WTC11 (cell line): Measurements from ENCODE around the gene NENF. TPM values are rescaled to one million over a fixed set of nuclear protein-coding genes. Genes with fewer than 3 reads are reported as not detected.

Experiments
- ATAC-seq: fragments of 200-7000 bp; cut with Tn5 transposase; 2 replicates; pipeline ENCODE4 v1.10.0; 2021; ENCODE audit warnings: mild to moderate bottlenecking, moderate library complexity
- CTCF ChIA-PET: fragments of 300-600 bp; sonication (Branson Sonifier 250); formaldehyde crosslinking; loops from one replicate; lab custom pipeline; 2021; ENCODE audit warnings: antibody characterized with exemption; lab: Charles Lee
- POLR2A ChIA-PET: fragments of 350-600 bp; sonication (Branson Sonifier 250); formaldehyde crosslinking; loops from one replicate; lab custom pipeline; 2021; ENCODE audit warnings: antibody characterized with exemption; lab: Charles Lee
- DNase-seq: peaks from one replicate; pipeline ENCODE4 v3.0.0; 2021; ENCODE audit warnings: low spot score
- H3K27ac Mint-ChIP-seq: 2 replicates; pipeline ENCODE4 v1.8.0; 2021; ENCODE audit warnings: mixed read lengths
- H3K27me3 Mint-ChIP-seq: 2 replicates; pipeline ENCODE4 v1.8.0; 2021; ENCODE audit warnings: low read depth, mild to moderate bottlenecking, moderate library complexity, mixed read lengths
- H3K36me3 Mint-ChIP-seq: 2 replicates; pipeline ENCODE4 v1.8.0; 2021; ENCODE audit warnings: mixed read lengths
- H3K4me1 Mint-ChIP-seq: 2 replicates; pipeline ENCODE4 v1.8.0; 2022; ENCODE audit warnings: mixed read lengths
- H3K4me3 Mint-ChIP-seq: 2 replicates; pipeline ENCODE4 v1.8.0; 2021; ENCODE audit warnings: mild to moderate bottlenecking, moderate library complexity, mixed read lengths
- H3K9me3 Mint-ChIP-seq: 2 replicates; pipeline ENCODE4 v1.8.0; 2021; ENCODE audit warnings: mixed read lengths
- ATF6 ChIP-seq: sonication (generic); formaldehyde crosslinking; IDR thresholded peaks from 2 replicates; pipeline ENCODE4 v1.8.1; 2023; ENCODE audit warnings: mild to moderate bottlenecking, missing genetic modification reagents
- CREM ChIP-seq: sonication (generic); formaldehyde crosslinking; IDR thresholded peaks from 2 replicates; pipeline ENCODE4 v1.8.1; 2022; ENCODE audit warnings: mild to moderate bottlenecking, missing genetic modification reagents, moderate library complexity
- FOXJ3 ChIP-seq: sonication (generic); formaldehyde crosslinking; IDR thresholded peaks from 2 replicates; pipeline ENCODE4 v1.9.0; 2021; ENCODE audit warnings: missing genetic modification reagents, mild to moderate bottlenecking, borderline replicate concordance
- FOXP1 ChIP-seq: sonication (generic); formaldehyde crosslinking; IDR thresholded peaks from 2 replicates; pipeline ENCODE4 v1.8.0; 2022; ENCODE audit warnings: missing genetic modification reagents, mild to moderate bottlenecking, moderate library complexity, borderline replicate concordance
- GABPB1 ChIP-seq: sonication (generic); formaldehyde crosslinking; IDR thresholded peaks from 2 replicates; pipeline ENCODE4 v1.8.1; 2023; ENCODE audit warnings: mild to moderate bottlenecking, missing genetic modification reagents
- GRHL2 ChIP-seq: fragments of 250-450 bp; sonication (Bioruptor Pico); IDR thresholded peaks from 2 replicates; pipeline ENCODE4 v1.8.0; 2022; ENCODE audit warnings: mild to moderate bottlenecking, moderate library complexity; ENCODE audit not compliant: insufficient replicate concordance, severe bottlenecking
- HMGA2 ChIP-seq: fragments of 250-450 bp; sonication (Bioruptor Pico); IDR thresholded peaks from 2 replicates; pipeline ENCODE4 v1.4.0; 2021; ENCODE audit warnings: mild to moderate bottlenecking, moderate library complexity
- PRDM15 ChIP-seq: sonication (generic); formaldehyde crosslinking; IDR thresholded peaks from 2 replicates; pipeline ENCODE4 v1.8.0; 2022; ENCODE audit warnings: missing genetic modification reagents
- PREB ChIP-seq: sonication (generic); formaldehyde crosslinking; IDR thresholded peaks from 2 replicates; pipeline ENCODE4 v1.8.1; 2022; ENCODE audit warnings: mild to moderate bottlenecking, missing genetic modification reagents, moderate library complexity, borderline replicate concordance
- SMAD4 ChIP-seq: sonication (generic); formaldehyde crosslinking; IDR thresholded peaks from 2 replicates; pipeline ENCODE4 v1.8.0; 2022; ENCODE audit warnings: mild to moderate bottlenecking, missing genetic modification reagents
- ZNF416 ChIP-seq: fragments of 250-450 bp; sonication (Bioruptor Pico); IDR thresholded peaks from 2 replicates; pipeline ENCODE4 v1.9.0; 2021; ENCODE audit warnings: mild to moderate bottlenecking, inconsistent platforms
- ZNF425 ChIP-seq: fragments of 250-450 bp; sonication (Bioruptor Pico); conservative IDR thresholded peaks from 2 replicates; pipeline ENCODE4 v1.9.0; 2021; ENCODE audit warnings: mild to moderate bottlenecking
- total RNA-seq: library from RNA; stranded (reverse); gene quantifications from 3 replicates; pipeline ENCODE4 v1.2.3, GENCODE V29; 2021

NENF gene
- total RNA-seq, 1 experiment from 2014 or later: 27.3 TPM

GRCh38 chr1:212487286-212487685 is 54.6 kb downstream of the NENF start (continued):
- TF ChIP-seq GRHL2 (no peak), ATF6 (CRISPR knock-in tag) (no peak), FOXJ3 (CRISPR knock-in tag) (no peak), HMGA2 (CRISPR knock-in tag) (no peak)

GRCh38 chr1:212487774-212488435 is 55.2 kb downstream of the NENF start:
- no peak overlapping the region for H3K27ac Mint-ChIP-seq
- no peak for DNase-seq
- no peak overlapping the region for H3K4me3 Mint-ChIP-seq
- no peaks in the 10 kb centered on the region for H3K27me3 Mint-ChIP-seq
- H3K4me1 Mint-ChIP-seq: peaks cover 13% of the 10 kb centered on the region
- ChIA-PET POLR2A (interaction anchor here (1.7 kb wide), 1 partner anchor 120 kb away, joined by 5 read pairs; the partner anchor contains the start of gene ATF3), CTCF (interaction anchor here (0.9 to 1.1 kb wide), 2 partner anchors 11 to 27 kb away, joined by 3 read pairs; no protein-coding TSS in a partner anchor)
- H3K36me3 Mint-ChIP-seq: no peaks in the 10 kb centered on the region
- TF ChIP-seq CREM (no peak), PREB (CRISPR knock-in tag) (no peak), ZNF425 (CRISPR knock-in tag) (no peak), FOXP1 (no peak), PRDM15 (CRISPR knock-in tag) (no peak)
- no peak for ATAC-seq
- no peaks in the 10 kb centered on the region for H3K9me3 Mint-ChIP-seq

GRCh38 chr1:212488436-212489283 is 55.9 kb downstream of the NENF start:
- Mint-ChIP-seq H3K36me3 (no peaks in the 10 kb centered on the region), H3K27ac (no peak overlapping the region), H3K27me3 (no peaks in the 10 kb centered on the region), H3K4me1 (peaks cover 13% of the 10 kb centered on the region), H3K9me3 (no peaks in the 10 kb centered on the region), H3K4me3 (no peak overlapping the region)
- TF ChIP-seq GABPB1 (CRISPR knock-in tag): peak; percentile 90
- TF ChIP-seq SMAD4 (CRISPR knock-in tag): no peak
- TF ChIP-seq CREM: no peak
- TF ChIP-seq ZNF416 (CRISPR knock-in tag): no peak
- POLR2A ChIA-PET: interaction anchor here (1.7 kb wide), 1 partner anchor 120 kb away, joined by 5 read pairs; the partner anchor contains the start of gene ATF3
- CTCF ChIA-PET: interaction anchor here (0.7 to 1.1 kb wide), 3 partner anchors 12 to 32 kb away, joined by 3 to 4 read pairs (median 3); no protein-coding TSS in a partner anchor
- ATAC-seq (no peak), DNase-seq (no peak)
